ENCODE data around the gene MRPS31.
A peak's percentile ranks its signal among the peaks of the same experiment; 100 is the strongest.
"Not testable (repeated sequence)": the region's sequence is repeated elsewhere in the genome, so short reads cannot be mapped to it uniquely, and the experiment has no call there.

Gene MRPS31

GRCh38 chr13:40789275-40790153 is 18.5 kb upstream of the MRPS31 start, which contains the start of gene SLC25A15:
Gene SLC25A15 (plus strand): TSS chr13:40789611. CDS start chr13:40793227, 3,616 bp downstream.
- peak within 1 kb of the TSS; percentile 93 for H3K27ac ChIP-seq
- TF ChIP-seq CTCF (conservative IDR thresholded peaks at IDR 0.05): peak; percentile 48
- TF ChIP-seq ZFX (IDR thresholded peaks at IDR 0.05): peak; percentile 68

GRCh38 chr13:40788540-40789274 is 17.7 kb upstream of the MRPS31 start:
- peak overlapping the region; percentile 93 for H3K27ac ChIP-seq

GRCh38 chr13:40787062-40787461 is 16.1 kb upstream of the MRPS31 start:
- H3K27ac ChIP-seq: no peak overlapping the region
- TF ChIP-seq CTCF (conservative IDR thresholded peaks at IDR 0.05): no peak
- TF ChIP-seq ZFX (IDR thresholded peaks at IDR 0.05): no peak

- no peak overlapping the region for H3K27ac ChIP-seq
- TF ChIP-seq CTCF (conservative IDR thresholded peaks at IDR 0.05) (no peak), ZFX (IDR thresholded peaks at IDR 0.05) (no peak)
Measured at GRCh38 chr13:40786568-40786996, 15.6 kb upstream of the MRPS31 start.

- TF ChIP-seq CTCF (conservative IDR thresholded peaks at IDR 0.05) (no peak), ZFX (IDR thresholded peaks at IDR 0.05) (no peak)
Measured at GRCh38 chr13:40784540-40784939, 13.6 kb upstream of the MRPS31 start.

GRCh38 chr13:40782971-40783370 is 12.0 kb upstream of the MRPS31 start:
- H3K27ac ChIP-seq: not testable (repeated sequence)

More at GRCh38 chr13:40784540-40784939, 13.6 kb upstream of the MRPS31 start:
- no peak overlapping the region for H3K27ac ChIP-seq

GRCh38 chr13:40781717-40782116 is 10.7 kb upstream of the MRPS31 start:
- TF ChIP-seq ZFX (IDR thresholded peaks at IDR 0.05) (no peak), CTCF (conservative IDR thresholded peaks at IDR 0.05) (no peak)
- H3K27ac ChIP-seq: no peak overlapping the region

GRCh38 chr13:40780822-40781401 is 9.9 kb upstream of the MRPS31 start:
- H3K27ac ChIP-seq: no peak overlapping the region
- no peak for TF ChIP-seq CTCF (conservative IDR thresholded peaks at IDR 0.05)
- TF ChIP-seq ZFX (IDR thresholded peaks at IDR 0.05): no peak

Measured in C4-2B (cell line).